G401.6 (cell line): ENCODE data around the gene RAD9A.

Source experiments
- FAIRE-seq: peaks from 2 replicates; lab custom pipeline; 2012; peaks lifted over from hg19 to GRCh38; lab: Jason Lieb, UNC

RAD9A gene

DNA sequence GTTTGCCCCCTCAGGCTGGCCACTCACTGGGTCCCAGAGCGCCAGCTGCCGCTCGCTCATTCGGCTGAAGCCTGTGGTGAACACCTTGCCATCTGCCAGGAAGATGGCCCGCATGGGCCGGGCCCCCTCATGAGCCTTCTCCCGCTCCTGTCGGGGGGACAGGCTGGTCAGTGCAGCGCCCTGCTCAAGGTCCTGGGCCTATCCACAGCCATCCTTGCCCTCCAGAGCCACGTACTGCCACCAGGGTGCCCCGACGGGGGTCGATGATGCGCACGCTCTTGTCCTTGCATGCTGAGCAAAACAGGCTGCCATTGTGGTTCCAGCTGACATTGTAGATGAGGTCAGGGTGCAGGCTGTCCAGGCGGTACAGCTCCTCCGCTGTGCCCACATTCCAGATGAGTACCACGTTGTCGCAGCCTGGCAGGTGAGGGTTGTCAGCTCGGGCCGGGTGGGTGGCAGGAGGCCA, 49.3 kb downstream of the RAD9A start:
- FAIRE-seq, result no peak

DNA sequence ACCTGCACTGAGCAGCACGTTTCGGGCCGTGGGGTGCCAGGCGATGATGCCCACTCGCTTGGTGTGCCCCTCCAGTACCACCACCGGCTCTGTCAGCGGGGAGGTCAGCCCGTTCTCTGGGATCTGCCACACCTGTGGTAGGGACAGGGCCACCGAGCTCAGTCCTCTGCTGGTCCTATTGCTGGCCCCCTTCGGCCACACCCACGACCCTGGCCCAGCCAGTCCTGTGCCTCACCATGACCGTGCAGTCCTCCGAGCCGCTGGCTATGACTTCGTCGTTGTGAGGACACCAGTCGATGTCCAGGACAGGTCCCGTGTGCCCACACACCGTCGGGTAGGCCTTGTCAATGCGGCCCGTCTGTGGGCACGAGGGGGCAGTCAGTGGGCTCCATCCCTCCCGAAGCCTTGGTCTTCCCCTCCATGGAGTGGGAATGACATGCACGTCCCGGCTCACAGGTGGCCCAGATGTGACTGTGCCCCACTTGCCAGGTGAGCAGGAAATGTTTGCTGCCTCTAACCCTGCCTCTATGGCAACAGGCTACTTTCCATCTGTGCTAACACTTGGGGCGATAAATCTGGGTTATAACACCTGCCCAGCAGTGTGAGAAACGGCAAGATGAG, 50.1 kb downstream of the RAD9A start:
- FAIRE-seq, result no peak

DNA sequence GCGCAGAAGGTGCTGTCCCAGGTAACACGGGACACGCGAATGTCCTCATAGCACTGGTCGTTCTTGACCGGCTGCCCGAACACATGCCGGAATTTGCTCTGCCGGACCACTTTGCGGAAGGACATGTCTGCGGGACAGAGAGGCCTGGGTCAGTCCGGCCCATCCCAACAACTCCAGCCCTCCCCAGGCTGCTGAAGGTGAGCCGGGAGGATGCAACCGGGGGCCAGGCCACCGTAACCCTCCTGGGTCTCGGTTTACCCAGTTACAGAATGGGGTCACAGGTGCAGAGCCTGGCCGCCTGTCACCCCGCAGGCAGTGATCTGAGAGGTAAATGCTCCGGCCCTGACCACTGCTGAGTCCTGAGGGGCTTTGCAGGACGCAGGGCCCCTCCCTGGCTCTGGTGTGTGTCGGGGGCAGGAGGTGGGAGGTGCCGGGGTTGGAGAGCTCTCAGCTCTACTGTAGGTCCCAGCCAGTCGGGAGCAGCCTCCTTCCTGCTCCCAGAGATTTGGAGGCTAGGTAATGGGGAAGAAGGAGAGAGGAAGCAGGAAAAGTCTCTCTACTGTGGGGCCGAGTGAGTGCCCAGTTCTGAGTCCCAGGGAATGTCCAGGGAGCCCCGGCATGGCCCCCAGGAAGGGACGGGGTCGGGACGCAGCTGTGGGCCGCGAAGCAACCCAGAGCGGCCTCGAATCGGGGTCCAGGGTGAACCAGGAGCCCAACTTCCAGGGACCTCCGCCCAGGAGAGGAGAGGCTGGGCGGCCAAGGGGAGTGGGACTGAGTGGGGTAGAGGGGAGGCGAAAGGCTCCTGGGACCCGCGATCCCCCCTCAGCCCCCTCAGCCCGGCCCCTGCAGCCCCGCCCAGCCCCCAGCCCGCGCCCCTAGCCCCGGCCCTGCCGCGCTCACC, 51.0 kb downstream of the RAD9A start:
- FAIRE-seq, result no peak

DNA sequence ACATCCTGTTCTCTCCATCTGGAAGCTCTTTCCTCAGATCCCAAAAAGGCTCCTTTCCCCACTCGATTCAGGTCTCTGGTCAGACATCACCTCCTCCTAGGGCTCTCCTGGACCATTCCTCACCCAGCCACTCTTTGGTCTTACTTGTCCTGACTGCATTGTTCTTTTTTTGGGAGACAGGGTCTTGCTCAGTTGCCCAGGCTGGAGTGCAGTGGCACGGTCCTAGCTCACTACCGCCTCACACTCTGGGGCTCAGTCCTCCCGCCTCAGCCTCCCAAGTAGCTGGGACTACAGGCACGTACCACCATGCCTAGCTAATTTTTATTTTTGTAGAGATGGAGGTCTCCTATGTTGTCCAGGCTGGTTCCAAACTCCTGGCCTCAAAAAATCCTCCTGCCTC, 53.7 kb downstream of the RAD9A start:
- FAIRE-seq, result no peak
